HG03045 (cell line): ENCODE data around the gene AOPEP.

Experiments
- ATAC-seq: cut with Tn5 transposase; IDR thresholded peaks from one replicate; pipeline ENCODE4 v1.9.1; 2021; ENCODE audit warnings: mild to moderate bottlenecking, moderate library complexity; ENCODE audit not compliant: unreplicated experiment

Gene AOPEP

DNA sequence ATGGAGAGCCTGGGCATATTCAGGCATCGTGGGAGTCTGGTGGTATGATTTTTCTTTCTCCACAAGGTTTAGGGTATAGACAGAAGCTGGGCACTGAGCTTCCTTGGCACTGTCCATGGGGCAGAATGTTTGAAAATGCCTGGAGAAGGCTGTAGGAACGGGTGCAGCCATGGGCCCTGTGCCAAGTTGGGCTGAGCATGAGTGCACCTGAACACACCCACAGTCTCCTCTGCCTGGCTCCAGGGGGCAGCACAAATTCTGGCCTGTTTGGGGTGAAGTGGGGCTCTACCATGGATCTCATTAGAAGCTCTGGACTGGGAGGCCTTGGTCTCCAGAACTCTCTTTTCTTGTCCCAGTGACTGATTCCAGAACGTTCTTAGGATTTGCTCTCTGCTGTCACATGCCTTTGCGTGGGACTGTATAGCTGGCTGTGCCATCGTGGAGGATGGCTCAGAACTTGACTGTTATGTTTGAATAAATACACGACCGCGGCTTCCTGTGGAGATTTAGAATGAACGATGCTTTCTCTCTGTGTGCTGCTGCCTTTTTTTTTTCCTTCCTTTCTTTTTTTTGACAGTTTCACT lies 361.3 kb downstream of the AOPEP start:
- ATAC-seq, result no peak

DNA sequence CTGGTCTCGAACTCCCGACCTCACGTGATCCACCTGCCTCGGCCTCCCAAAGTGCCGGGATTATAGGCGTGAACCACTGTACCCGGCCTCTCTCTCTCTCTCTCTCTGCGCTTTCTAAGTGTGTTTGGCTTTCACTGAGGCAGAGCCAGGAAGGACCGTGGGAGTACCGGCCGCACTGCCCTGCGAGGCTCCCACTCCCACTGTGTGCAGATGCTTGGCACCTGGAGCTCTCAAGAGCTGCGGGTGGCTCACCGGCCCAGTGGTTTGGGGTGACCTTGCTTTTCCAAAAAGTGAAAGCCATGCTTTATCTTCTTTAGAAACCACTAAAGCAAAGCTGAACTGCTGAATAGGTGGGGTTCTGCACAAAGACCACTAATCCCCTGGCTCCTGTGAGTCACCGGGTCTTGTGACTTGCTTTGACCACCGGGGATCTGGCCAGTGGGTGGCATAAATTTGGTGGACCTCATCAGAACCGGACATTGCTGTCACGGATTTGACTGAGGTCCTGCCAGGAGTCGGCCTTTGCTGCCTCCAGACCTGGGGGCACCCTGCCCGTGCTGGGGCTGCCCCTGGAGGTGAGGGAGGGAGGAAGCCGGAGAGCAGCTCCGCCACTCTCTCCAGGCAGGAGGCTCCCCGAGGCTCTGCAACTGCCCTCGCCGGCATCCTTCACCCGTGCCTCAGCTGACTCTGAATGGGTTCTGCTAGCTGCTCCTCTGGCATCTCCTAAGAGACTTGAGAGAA lies 362.1 kb downstream of the AOPEP start:
- no peak for ATAC-seq

DNA sequence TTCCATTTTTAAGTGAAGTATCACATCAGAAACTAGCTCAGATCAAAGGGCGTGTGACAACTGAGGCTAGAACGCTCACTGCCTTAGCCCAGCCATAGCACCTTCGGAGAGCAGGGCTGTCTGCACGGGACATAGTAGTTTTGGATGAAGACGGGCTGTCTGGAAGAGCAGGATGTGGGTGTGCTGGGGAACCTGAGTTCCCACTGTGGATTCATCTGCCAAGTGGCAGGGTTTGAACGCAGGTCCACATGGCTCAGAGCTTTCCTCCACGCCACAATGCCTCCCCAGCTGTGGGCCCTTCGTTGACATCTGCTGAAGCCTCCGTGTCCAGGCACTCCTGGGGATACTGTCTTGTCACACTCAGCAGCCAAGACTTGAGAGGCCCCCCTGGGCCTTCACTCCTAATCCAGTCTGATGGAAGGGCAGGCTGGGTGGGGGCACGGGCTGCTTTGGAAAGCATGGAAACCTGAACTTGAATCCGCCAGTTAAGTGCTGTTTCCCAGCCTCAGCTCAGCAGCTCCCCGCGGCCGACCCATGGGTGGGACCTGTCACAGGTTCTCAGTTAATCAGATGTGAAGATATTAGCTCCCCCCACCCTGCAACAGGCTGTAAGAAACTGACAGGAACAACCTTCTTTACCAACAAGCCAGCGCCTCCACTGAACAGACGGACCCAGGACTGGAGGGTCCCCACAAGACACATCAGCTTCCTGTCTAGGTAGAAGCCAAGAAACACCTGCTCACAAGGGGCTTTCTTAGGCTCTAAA lies 362.9 kb downstream of the AOPEP start:
- no peak for ATAC-seq

DNA sequence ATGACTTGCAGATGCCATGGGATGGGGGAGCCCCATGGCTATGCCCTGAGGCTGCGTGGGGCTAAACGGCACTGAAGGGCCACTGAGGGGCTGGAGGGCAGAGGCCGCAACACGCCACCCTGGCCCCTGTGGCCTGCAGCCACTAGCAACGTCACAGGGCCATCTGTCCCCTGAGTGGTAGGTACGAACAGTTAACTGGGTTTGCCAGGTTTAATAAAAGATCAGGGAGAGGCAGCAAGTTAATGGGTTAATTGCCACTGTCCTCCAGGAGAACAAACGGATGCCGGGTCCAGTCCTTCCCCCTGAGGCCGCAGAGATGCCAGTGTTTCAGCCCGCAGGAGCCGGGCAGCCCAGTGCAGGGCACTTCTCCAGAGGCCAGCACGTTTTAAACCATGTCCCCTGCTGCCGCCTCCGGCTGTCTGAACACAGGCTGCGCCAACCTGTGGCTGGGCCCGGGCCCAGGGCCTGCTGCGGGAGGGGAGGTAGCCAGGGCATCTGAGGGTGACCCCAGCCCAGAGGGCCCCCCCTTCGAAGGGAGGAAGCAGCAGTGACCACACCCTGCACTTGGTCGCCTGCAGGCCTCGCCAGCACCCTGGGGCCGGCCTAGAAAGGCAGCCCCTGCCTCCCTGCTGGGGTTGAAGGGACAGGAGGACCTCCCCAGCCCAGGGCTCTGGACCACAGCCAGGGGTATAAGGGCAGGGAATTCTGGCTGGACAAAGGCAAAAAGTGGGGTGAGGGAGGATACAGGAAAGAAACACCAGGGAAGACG lies 363.7 kb downstream of the AOPEP start:
- no peak for ATAC-seq

DNA sequence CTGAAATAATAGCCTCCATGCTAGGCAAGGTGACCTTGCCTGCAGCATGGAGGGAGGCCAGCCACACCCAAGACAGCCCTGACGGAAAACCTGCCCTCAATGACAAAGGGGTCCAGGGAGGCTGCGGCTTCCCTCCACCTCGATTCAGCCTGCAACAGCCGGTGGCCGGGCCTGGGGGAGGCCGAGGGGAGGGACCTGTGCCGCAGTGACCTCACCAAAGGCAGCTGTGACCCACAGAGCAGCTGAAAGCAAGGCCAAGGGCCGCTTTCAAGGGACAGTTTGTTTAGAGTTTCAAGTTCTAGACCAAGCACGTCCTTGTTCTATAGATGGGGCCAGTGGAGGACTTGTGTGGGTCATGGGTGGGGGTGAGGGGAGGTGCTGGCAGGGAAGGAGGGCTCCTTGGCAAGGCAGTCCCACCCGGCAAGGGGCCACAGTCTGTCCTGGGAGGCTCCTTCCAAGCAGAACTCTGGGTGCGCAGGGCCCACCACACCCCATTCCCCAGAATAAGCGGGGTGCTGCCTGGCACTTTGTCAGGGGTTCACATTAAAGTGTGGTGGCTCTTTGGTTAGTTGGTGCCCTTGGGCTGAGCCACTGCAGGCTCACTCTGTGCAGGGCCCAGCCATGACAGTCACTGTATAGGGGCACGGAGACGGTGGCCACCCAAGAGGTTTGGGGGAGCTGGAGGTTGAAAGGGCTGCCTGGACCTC lies 364.5 kb downstream of the AOPEP start:
- no peak for ATAC-seq

DNA sequence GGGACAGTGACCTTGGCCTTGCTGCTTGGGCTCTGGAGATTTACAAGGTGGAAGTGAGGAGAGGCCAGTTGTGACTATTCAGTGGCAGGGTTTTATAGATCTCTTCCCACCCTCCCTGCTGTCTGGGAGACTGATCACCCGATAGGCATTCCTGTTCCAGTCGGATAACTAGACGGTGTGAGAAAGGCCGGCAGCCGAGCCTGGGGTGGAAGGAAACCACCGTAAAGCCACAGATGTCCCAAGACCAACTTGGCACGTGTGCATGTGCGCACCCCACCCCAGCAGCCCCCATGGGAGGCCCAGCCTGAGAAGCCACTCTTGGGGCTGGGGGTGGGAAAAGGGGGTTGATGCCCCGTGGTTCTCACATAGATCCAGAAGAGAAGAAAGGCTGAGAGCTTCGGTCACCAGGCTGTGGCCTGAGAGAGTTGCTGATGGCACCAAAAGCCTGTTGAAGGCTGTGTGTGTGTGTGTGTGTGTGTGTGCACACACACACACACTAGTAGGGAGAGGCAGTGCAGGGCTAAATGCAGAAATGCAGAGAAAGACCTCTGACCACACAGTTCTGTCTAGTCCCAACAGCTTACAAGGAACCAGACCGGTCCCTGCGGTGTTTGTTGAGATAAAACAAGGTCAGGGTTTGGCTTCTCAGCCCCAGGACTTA lies 365.2 kb downstream of the AOPEP start:
- ATAC-seq, result no peak

DNA sequence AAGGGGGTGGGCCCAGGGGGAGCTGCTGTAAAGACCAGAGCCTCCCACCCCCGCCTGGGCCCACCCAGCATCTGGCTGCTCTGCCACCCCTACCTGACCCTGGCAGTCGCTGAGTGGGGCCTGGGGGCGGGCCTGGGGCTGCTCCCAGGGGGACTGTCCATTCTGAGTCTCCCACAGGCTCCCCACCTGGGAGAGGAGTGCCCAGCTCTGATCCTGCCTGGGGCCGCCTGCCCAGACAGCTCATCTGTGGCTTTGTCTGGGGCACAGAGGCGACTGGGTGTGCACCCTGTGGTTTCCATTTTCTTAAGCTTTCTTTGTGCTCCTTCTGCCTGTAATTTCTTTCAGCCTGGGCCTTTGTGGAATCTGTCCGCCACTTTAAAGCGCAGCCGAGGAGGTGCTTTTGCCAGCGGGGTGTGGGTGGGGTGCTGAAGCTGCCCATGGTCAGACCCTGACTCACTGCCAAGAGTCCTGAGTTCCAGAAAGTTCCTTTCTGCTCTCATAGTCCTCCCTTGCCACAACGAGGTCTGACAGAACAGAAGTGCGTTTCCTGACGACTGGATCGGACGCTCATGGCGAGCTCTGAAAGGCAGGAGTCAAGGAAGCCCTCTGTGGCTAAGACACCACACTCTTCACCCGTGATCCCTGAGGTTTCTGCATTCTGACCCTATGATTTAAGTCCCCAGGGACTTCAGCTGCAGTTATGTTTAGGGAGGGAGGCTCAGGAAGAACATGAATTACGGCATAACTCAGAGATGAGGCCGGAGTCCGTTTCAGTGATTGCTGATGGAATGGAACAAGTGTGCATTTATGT lies 366.0 kb downstream of the AOPEP start:
- no peak for ATAC-seq

DNA sequence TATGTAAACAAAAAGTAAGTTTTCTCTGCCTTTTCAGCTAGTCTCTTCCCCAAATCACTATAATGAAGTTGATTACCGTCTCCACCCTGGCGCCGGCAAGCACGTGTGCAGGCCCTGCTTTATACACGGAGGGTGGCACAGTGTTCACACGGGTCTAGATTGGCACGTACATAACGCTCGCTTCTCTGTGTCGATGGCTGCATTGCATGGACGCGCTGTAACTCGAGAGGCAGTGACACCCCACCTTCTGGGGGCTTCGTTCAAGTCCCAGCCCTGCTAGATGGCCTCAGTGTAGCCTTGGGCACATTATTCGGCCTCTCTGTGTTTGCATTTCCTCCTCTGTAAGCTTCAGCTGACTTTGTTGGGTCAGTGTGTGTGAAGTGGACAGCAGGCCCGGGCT lies 367.1 kb downstream of the AOPEP start:
- ATAC-seq, result no peak

DNA sequence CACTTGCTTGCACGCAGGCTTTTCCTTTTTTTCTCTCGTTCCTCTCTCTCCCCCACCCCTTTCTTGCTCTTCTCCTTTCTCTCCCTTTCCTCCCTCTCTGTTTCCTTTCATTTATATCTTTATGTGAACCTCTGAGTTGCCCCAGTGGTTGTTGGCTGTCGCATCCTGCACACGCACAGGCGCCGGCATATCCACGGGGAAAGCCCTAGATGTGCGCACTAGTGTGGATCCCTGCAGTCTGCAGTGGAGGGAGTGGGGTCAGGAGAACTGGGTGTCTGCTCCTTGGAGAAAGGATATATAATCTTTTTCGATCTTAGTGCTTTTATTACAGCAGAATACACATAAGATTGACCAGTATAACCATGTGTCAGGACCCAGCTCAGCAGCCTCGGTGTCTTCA lies 367.5 kb downstream of the AOPEP start:
- ATAC-seq, result no peak

DNA sequence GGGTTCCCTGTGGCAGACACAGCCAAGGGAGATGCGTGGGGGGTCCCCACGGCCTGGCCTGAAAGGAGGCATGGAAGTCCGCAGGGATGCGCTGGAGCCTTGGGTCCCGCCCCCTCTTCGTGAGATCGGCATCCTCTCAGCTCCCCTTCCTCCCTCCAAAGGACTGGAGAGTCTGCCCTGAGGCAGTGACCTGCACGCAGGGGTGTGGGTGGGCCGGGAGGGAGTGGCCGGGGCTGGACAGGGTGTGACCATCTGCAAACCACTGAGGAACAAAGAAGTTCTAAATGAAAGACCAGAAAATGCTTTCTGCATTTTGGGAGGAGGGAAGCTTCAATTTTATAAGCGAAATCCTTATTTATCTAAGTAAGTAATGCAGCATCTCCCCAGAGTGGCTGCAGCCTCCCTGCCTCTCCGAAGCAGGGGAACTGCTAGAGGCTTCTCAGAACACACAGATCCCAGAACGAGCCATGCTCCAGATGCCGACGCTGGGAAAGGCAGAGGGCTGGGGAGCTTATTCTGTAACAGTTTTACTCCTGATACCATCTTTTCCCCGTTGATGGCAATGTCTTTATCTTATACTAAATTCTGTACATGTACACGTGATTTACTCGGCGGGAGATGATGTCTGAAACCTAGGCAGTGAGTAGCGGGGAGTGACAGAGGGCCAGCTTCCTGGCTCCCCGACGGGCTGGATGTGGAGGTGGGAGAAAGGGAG lies 369.3 kb downstream of the AOPEP start:
- ATAC-seq, result no peak

DNA sequence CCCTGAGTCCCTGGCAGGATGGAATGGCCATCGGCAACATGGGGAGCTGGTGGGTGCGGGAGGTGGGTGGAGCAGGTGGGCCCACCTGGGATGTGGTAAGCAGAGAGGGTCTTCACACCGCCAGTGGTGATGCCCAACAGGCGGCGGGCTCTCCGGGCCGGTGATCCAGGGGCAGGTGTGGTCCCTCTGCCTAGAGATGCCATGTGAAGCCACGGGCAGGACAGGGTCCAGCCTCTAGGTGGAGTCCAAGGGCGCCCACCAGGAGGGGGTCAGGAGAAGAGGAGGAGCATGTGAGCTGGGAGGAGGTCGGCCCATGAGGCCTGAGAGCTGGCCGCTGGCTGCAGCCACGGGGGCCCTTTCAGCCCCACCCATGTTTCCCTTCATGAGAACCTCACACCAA lies 369.9 kb downstream of the AOPEP start:
- no peak for ATAC-seq

DNA sequence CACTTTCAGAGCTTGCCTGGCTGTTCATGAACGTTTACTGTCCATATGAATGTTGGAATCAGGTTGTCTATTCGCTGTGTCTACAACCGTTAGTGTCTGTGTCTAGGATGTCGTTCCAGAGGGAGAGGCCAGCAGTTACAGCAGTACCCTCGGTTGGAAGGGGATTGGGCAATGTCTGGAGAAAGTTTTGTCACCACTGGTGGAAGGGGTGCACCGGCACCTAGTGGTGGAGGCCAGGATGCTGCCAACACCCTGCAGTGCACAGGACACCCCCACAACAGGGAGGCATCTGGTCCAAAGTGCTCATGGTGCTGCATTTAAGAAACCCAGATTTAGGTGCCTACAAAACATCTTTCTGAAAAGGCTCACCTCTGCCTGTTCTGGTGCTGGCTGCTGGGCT lies 370.3 kb downstream of the AOPEP start:
- ATAC-seq, result no peak

DNA sequence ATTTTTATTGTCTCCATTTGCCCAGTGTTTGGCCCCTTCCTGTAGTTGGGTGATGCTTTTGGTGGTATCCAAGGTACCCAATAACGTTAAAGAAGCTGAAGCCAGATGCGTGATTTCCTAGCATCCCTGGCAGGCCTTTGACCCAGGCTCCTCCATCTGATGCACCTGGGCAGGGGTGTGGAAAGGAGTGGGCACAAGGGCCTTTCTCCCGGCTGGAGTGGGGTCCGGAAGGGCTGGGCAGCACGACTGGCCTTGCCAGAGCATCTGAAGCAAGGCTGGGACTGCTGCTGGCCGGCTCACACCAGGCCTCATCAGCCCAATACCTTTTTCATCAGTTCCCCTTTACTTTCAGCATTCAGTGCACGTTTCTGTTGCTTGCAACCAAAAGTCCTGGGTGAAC lies 370.8 kb downstream of the AOPEP start:
- ATAC-seq, result no peak

DNA sequence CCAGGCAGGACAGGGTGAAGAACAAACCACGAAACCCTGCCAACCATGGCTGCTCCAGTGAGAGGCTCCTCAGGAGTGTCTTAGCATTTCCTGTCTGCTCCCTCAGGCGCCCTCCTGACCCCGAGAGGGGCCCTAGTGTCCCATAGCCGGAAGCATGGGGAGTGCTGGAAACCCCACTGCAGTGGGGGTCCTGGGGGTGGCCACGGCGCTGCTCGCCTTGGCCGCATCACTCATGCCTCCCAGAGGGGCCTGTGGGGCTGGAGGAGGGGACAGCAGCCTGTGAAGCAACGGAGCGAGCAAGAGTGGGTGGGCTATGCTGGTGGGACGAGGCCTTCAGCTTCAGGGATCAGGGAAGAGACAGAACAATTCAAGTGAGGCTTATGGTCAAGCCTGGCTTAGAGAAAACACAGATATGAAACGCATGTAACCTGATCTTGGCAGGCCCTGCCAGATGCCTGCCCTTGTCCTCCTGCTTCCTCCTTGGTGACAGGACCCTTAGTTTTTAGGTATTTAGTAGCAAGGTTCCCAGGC lies 372.0 kb downstream of the AOPEP start:
- no peak for ATAC-seq

DNA sequence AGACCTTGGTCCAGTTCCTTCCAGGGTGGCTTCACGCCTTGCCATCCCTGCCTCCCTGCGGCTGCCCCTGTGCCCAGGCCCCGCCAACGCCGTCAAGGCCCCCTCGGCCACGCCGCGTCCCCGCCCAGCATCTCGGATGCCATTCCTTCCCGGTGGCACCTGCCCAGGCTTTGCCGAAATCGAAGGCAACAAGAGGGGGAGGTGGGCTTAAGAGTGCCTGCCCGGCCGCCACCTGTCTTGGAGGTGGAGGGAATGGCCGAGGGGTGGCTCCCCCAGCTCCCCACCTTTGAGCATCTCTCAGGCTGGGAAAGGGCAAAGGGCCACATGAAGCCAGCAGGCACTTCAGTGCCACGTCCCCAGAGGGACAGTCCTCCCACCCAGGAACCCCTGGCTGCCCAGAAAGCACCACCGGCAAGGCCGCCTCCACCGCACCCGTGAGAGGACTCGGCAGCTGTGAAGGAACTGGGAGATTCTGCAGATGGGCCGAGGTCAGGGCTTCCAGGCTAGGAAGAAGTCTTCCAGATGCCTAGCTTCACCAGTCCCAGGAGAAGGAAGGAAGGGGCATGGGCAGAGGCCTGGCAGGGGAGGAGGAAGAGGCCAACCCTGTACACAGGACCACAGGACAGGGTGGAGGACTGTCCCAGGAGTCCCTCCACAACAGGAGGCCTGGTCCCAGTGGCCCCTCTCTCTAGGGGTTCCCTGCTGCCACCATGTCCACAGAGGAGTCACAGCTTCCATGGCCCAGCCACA lies 373.0 kb downstream of the AOPEP start:
- no peak for ATAC-seq

DNA sequence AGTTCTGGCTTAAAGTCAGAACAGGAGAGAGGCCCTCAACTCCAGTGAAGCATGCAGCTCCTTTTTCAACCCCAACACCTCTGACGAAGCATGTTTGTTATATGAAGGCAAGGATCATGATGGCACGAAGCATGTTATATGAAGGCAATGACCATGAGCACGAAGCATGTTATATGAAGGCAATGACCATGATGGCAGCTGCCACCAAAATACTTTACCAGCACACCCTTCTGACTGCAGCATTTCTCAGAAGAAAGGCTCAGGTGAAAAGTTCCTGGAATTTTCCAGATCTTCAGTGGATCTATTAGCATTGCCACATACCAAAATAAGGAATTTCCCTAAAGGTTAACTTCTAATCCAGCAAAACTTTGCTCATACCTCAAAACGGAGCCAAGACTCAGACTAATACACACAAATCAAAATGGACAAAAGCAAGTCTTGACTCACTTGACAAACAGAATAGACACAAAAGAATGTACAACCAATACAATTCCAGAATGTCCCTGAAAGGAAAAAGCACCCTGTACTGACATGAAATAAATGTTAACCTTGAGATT lies 373.6 kb downstream of the AOPEP start:
- ATAC-seq, result no peak

DNA sequence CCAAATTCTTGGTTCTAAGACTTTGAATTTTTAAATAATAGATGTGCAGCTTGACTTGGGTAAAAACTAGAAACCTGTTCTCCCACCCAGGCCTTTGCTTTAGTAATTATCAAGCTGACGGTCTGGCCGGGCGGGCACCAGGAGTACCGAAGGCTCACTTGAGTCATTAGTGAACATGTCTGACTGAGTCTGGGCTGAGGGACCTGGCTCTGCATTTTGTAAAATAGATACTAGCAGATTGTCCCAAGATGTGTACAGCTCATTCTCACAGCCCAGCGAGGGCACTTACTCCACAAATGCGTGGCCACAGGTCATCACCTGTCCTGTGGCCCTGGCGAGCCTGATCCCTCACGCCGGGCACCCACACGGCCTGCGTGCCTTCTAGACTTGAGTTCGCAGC lies 374.8 kb downstream of the AOPEP start:
- ATAC-seq, result no peak
